Activated CD4-positive, alpha-beta T cell treated with anti-CD3 and anti-CD28 coated beads for 36 hours (primary cell): ENCODE results near the gene S100A5. TPM values are rescaled to one million over a fixed set of nuclear protein-coding genes. Genes with fewer than 3 reads are reported as not detected.

Source experiments
- ATAC-seq: fragments of 200-7000 bp; cut with Tn5 transposase; one replicate; pipeline ENCODE4 v1.10.0; 2021; ENCODE audit warnings: mild to moderate bottlenecking, moderate library complexity
- CTCF ChIA-PET: fragments of 350-600 bp; sonication (Branson Sonifier 250); formaldehyde crosslinking; loops from one replicate; lab custom pipeline; 2021; ENCODE audit warnings: antibody characterized with exemption; lab: Charles Lee
- POLR2A ChIA-PET: fragments of 350-600 bp; sonication (Branson Sonifier 250); formaldehyde crosslinking; loops from one replicate; lab custom pipeline; 2021; ENCODE audit warnings: antibody characterized with exemption, inconsistent platforms; lab: Charles Lee
- DNase-seq: peaks from one replicate; pipeline ENCODE4 v3.0.0-alpha.2; 2020
- H3K27ac Mint-ChIP-seq: one replicate; pipeline ENCODE4 v1.8.0; 2021; ENCODE audit warnings: mixed read lengths
- H3K27me3 Mint-ChIP-seq: one replicate; pipeline ENCODE4 v1.8.0; 2021; ENCODE audit warnings: mixed read lengths
- H3K36me3 Mint-ChIP-seq: one replicate; pipeline ENCODE4 v1.8.0; 2021; ENCODE audit warnings: low read depth, mixed read lengths
- H3K4me1 Mint-ChIP-seq: one replicate; pipeline ENCODE4 v1.8.0; 2021; ENCODE audit warnings: mixed read lengths
- H3K4me3 Mint-ChIP-seq: one replicate; pipeline ENCODE4 v1.8.0; 2021; ENCODE audit warnings: mild to moderate bottlenecking, moderate library complexity, mixed read lengths
- H3K9me3 Mint-ChIP-seq: one replicate; pipeline ENCODE4 v1.8.0; 2021; ENCODE audit warnings: low read depth, mixed read lengths
- intact Hi-C, 2 experiments: fragments of 100-400 bp; cut with DNase I in 1 of 2; cut with micrococcal nuclease in 1 of 2; formaldehyde crosslinking; loops; one replicate each; pipeline versions ENCODE4 v1.14.2 to v1.15.1; 2022 to 2024; cut with DNase I, micrococcal nuclease
- total RNA-seq, 2 experiments: library from RNA; stranded (reverse); gene quantifications; one replicate each; pipeline ENCODE4 v1.2.3, GENCODE V29; 2021

S100A5 gene
- total RNA-seq, 2 experiments from 2014 or later = 2.4 to 3.4 TPM

- intact Hi-C loops = no loop called here
- ChIA-PET POLR2A (no interaction called here), CTCF (interaction anchor here (0.6 to 3.0 kb wide), 2 partner anchors 135 to 211 kb away, joined by 3 to 11 read pairs; no protein-coding TSS in a partner anchor)
- H3K27ac Mint-ChIP-seq = no peak overlapping the region
- no peak for ATAC-seq
- no peaks in the 10 kb centered on the region for H3K36me3 Mint-ChIP-seq
- DNase-seq = no peak
- no peaks in the 10 kb centered on the region for H3K9me3 Mint-ChIP-seq
- no peak overlapping the region for H3K4me3 Mint-ChIP-seq
- no peaks in the 10 kb centered on the region for H3K4me1 Mint-ChIP-seq
- peaks cover 13% of the 10 kb centered on the region for H3K27me3 Mint-ChIP-seq
Measured at GRCh38 chr1:153488731-153489130, 52.0 kb downstream of the S100A5 start.

- Mint-ChIP-seq H3K27me3 (peaks cover 15% of the 10 kb centered on the region), H3K36me3 (no peaks in the 10 kb centered on the region), H3K4me3 (no peak overlapping the region), H3K9me3 (no peaks in the 10 kb centered on the region), H3K27ac (no peak overlapping the region), H3K4me1 (no peaks in the 10 kb centered on the region)
- ATAC-seq = no peak
- no peak for DNase-seq
- ChIA-PET CTCF (interaction anchor here (0.6 to 3.0 kb wide), 2 partner anchors 25 to 134 kb away, joined by 3 to 11 read pairs; no protein-coding TSS in a partner anchor), POLR2A (no interaction called here)
- intact Hi-C loops = no loop called here
Measured at GRCh38 chr1:153487707-153488106, 53.0 kb downstream of the S100A5 start.

Other genes with a start within 250 kb of the S100A5 start
- not detected for gene PGLYRP3, start 228.0 kb downstream of the S100A5 start, total RNA-seq
- gene PGLYRP4, start 192.1 kb downstream of the S100A5 start, total RNA-seq = under 1 TPM in 1 of 2 experiments, not detected in 1; 0.09 TPM
- not detected for gene S100A9, start 183.1 kb downstream of the S100A5 start, total RNA-seq
- gene S100A12, start 165.3 kb downstream of the S100A5 start, total RNA-seq = not detected
- gene S100A8, start 149.9 kb downstream of the S100A5 start, total RNA-seq = not detected
- not detected for gene S100A7A, start 124.4 kb downstream of the S100A5 start, total RNA-seq
- not detected for gene S100A7, start 80.3 kb downstream of the S100A5 start, total RNA-seq
- 100 to 1,000 TPM; 219 to 349 TPM for gene S100A6, start 4.9 kb downstream of the S100A5 start, total RNA-seq
- 100 to 1,000 TPM in 1 of 2 experiments, 10 to 100 TPM in 1; 84.8 to 166 TPM for gene S100A4, start 4.9 kb upstream of the S100A5 start, total RNA-seq
- not detected for gene S100A3, start 8.3 kb upstream of the S100A5 start, total RNA-seq
- gene S100A2, start 24.9 kb upstream of the S100A5 start, total RNA-seq = 1 to 10 TPM; 3.3 to 7.0 TPM
- gene S100A16, start 72.2 kb upstream of the S100A5 start, total RNA-seq = not detected
- under 1 TPM; 0.14 to 0.34 TPM for gene S100A14, start 75.4 kb upstream of the S100A5 start, total RNA-seq
- gene S100A13, start 86.6 kb upstream of the S100A5 start, total RNA-seq = 1 to 10 TPM; 5.4 TPM
- not detected for gene S100A1, start 87.5 kb upstream of the S100A5 start, total RNA-seq
- gene CHTOP, start 93.1 kb upstream of the S100A5 start, total RNA-seq = 10 to 100 TPM; 85.1 to 91.4 TPM
- gene SNAPIN, start 117.8 kb upstream of the S100A5 start, total RNA-seq = 10 to 100 TPM; 34.2 to 38.4 TPM
- 100 to 1,000 TPM; 325 to 435 TPM for gene ILF2, start 130.1 kb upstream of the S100A5 start, total RNA-seq
- under 1 TPM; 0.04 to 0.11 TPM for gene NPR1, start 137.8 kb upstream of the S100A5 start, total RNA-seq
- gene INTS3, start 187.1 kb upstream of the S100A5 start, total RNA-seq = 10 to 100 TPM; 52.0 to 58.0 TPM
- gene SLC27A3, start 234.5 kb upstream of the S100A5 start, total RNA-seq = 1 to 10 TPM; 5.9 to 9.3 TPM